NCI-H1694 treated with DMSO at 0.1 percent for 48 hours (cell line): ENCODE results near the gene AGXT2.
A peak's percentile ranks its signal among the peaks of the same experiment; 100 is the strongest.

Experiments used
- DNase-seq: peaks from one replicate; lab custom pipeline; 2025; lab: John Stamatoyannopoulos, UW

Gene AGXT2, protein sequence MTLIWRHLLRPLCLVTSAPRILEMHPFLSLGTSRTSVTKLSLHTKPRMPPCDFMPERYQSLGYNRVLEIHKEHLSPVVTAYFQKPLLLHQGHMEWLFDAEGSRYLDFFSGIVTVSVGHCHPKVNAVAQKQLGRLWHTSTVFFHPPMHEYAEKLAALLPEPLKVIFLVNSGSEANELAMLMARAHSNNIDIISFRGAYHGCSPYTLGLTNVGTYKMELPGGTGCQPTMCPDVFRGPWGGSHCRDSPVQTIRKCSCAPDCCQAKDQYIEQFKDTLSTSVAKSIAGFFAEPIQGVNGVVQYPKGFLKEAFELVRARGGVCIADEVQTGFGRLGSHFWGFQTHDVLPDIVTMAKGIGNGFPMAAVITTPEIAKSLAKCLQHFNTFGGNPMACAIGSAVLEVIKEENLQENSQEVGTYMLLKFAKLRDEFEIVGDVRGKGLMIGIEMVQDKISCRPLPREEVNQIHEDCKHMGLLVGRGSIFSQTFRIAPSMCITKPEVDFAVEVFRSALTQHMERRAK

GRCh38 chr5:35047785-35048404, at the start of gene AGXT2:
AGXT2 (minus strand) TSS chr5:35047949; CDS start chr5:35047892, 57 bp downstream.
- DNase-seq, result no peak

DNA sequence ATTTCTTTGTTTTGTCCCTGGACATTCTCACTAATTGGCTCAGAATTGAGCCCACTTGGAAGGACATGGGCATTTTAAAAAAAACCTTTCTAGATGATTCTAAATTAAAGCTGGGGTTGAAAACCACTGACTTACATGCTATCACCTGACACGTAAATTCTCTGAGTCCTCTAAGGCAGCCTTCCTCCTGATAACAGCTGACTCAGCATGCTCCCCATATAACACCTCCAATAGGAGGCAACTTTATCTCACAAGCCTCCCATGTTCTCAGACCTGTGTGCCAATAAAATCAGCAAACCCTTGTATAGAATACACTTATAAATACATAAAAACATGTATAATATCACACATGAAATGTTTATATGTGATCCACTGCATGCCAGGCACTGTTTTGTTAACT, 49.2 kb upstream of the AGXT2 start:
- DNase-seq, result no peak

DNA sequence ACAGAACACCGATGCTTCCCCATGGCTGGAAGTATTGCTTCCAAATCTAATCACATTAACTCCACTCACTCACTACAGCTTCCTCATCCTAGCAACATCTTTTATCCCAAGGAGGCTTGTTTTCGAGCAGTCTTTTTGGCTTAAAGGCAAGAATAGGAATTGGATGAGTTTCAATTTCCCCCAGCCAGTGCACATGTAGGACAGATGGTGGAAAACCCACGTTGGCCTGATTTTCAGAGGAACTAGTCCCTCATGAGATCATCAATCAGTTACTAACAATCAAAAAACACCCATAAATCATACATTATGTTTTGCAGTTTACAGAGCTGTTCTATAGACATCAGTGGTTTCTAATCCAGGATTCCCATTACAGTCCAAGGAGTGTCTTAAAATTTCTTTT, 48.5 kb upstream of the AGXT2 start:
- peak; percentile 56 for DNase-seq

DNA sequence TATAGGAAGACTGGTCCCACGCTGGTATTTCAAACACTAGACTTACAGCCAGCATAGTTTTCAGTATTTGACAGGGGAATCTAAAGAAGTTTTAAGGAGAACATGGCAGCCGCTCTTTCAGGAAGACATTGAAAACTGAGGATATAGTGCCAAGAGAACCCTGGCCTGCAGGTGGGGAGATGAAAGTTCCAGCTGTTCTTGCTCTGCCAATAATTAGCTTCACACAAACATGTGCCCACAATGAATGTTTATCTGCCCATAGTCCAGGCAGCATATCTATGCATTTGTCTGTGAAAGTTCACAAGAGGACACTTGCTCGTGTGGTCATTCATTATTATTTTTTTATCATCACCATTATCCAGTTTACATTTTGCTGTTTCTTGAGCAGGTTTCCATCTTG, 47.6 kb upstream of the AGXT2 start:
- no peak for DNase-seq

DNA sequence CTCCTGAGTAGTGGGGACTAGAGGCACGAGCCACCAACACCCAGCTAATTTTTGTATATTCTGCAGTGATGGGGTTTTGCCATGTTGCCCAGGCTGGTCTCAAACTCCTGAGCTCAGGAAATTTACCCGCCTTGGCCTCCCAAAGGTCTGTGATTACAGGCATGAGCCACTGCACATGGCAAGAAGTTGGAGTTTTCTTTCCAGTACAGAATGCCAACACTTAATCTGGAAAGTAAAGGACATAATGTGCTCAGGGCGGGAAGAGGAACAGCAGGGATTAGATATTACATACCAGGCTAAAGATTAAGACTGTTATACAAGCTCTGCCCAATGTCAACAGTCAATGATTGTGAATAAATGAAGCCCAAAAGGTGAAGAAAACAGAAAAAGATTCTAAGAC, 47.2 kb upstream of the AGXT2 start:
- DNase-seq, result no peak

DNA sequence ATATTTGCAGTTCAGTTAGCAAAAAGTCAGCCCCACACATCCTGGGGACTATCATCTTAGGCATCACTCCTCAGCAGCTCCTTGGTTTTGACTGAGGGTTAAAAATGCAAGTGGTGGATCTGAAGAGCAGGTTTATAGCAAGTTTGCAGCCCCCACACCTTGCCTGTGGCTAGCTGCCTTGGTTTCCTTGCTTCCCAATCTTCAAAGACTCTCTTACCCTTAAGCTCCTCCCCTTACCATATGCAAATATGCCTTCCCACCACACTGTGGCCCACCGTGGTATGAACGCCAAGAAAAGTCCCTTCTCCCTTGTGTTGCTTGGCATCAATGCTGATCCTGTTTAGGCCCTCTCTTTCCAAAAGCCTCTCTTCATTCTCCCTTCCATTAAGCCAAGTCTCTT, 45.0 kb upstream of the AGXT2 start:
- DNase-seq, result no peak

DNA sequence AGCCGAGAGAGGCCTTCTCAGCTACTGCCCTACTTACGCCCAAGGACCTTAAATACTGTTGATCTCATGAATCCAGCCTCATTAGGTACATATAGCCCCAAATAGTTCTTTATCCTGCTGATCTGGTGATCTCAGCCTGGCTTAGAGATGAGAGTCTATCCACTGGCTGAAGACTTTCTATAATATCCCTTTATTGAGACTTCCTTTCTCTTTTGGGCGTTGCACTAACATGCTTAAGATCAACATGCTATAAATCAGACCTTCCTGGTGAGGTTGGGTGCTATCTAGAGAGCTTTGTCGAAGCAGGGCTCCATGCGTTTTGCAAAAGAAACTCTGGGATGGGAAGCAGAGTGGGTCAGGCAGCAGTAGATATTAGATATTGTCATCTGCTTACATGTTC, 44.0 kb upstream of the AGXT2 start:
- no peak for DNase-seq

GRCh38 chr5:35089334-35090314, 41.9 kb upstream of the AGXT2 start:
- DNase-seq, result peak; percentile 56

GRCh38 chr5:35087991-35088390, 40.2 kb upstream of the AGXT2 start:
- no peak for DNase-seq

- no peak for DNase-seq
Observed at GRCh38 chr5:35083150-35083549, 35.4 kb upstream of the AGXT2 start.

DNA sequence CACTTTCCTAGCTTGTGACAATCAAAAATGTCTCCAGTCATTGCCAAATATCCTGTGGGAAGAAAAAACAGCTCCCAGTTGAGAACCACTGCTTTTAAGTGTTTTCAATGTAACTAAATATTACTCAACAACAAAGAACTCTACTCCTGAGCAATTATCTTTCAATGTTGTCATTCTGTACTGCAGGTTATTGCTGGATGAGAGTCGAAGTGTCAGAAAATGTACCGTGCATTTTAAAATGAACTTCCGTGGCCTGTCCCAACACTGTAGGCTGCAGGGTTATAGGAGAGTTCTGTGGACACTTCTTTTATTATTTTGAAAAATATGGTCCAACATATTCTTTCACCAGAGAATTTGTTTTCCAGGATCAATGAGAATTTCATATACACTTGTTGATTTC, 34.8 kb upstream of the AGXT2 start:
- DNase-seq, result no peak

DNA sequence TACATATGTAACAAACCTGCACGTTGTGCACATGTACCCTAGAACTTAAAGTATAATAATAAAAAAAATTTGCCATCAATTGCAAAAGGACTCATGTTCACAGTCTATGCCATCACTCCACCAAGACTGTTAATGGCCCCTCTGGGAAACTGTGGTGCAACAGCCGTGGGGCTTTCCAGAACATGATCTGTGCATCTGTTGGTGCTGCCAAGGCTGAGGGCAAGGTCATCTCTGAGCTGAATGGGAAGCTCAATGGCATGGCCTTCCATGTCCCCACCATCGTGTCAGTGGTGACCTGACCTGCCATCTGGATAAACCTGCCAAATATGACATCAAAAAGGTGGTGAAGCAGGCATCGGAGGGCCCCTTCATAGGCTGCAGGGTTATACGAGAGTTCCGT, 33.4 kb upstream of the AGXT2 start:
- no peak for DNase-seq

DNA sequence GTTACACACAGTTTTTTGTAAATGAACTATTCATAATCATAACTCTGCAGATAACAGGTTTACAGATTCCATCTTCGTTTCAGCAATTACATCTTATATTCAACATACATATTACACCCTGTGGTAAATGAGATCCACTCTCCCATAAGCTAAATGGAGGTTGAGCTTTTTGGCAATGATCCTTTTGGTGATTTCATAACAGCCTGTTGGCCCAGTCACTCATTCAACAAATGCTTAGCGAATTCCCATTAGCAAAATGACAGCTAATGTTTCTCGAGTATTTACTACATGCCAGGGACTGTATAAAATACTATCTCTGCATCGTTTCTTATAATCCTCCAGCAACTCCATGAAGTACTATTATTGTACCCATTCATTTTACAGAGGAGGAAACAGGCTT, 25.4 kb upstream of the AGXT2 start:
- DNase-seq, result no peak

GRCh38 chr5:35069188-35069587, 21.4 kb upstream of the AGXT2 start:
- no peak for DNase-seq

DNA sequence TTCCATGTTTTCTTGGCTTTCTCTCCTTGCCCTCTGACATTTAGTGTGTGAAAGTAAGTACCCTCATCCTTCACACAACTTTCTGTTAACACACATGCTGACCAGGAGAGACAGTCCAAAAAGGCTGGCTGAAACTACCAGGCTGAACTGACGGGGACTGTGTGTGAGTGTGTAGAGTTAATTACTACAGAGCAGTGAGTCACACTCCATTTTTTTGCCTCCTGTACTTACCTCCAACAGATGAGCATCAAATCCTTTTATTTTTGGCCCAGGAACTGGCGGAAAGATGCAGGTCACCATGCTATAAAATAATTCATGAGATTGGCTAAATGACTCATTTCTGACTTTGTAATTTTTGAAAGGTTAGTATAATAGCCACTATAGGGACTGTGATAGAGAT, 20.2 kb upstream of the AGXT2 start:
- DNase-seq, result no peak

GRCh38 chr5:35066260-35066795, 18.6 kb upstream of the AGXT2 start:
- DNase-seq, result no peak

- DNase-seq, result no peak
Observed at GRCh38 chr5:35063414-35063813, 15.7 kb upstream of the AGXT2 start.

GRCh38 chr5:35061211-35061770, 13.5 kb upstream of the AGXT2 start:
- no peak for DNase-seq

- no peak for DNase-seq
Observed at GRCh38 chr5:35060236-35060635, 12.5 kb upstream of the AGXT2 start.

- no peak for DNase-seq
Observed at GRCh38 chr5:35059251-35059650, 11.5 kb upstream of the AGXT2 start.

DNA sequence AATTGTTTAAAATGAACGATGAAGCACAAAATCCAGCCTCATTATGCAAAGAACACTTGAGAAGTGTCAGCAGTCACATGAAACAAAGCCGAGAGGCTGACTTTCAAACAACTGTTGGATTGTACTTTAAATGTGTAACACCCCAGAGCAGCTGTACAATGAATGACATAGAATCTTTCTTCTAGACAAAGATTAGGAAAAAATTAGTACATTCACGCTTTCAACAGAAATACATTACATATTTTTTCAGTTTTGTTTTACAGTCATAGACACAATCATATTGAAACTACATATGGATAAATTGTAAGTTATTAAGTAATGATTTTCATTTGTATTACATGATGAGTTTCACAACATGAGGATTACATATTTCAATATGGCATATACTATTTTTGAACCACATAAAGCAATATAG, 10.6 kb upstream of the AGXT2 start:
- no peak for DNase-seq

GRCh38 chr5:35056686-35057085, 8.9 kb upstream of the AGXT2 start:
- DNase-seq, result no peak
